ENCODE data around the gene RPL7A.

Gene RPL7A

DNA sequence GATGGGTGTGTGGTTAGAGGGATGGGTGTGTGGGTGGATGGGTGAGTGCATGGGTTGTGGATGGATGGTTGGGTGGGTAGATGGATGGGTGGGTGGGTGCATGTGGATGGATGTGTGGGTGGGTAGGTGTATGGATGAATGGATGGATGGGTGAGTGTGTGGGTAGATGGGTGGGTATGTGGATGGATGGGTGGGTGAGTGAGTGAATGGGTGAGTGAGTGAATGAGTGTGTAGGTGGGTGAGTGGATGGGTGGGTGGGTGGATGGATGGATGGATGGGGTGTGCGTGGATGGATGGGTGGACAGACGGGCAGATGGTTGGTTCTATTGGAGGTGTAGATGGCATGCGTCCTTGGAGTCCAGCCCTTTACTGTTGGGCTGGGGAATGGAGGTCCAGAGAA is 45.4 kb downstream of the RPL7A start:
- DNase-seq, result no peak

DNA sequence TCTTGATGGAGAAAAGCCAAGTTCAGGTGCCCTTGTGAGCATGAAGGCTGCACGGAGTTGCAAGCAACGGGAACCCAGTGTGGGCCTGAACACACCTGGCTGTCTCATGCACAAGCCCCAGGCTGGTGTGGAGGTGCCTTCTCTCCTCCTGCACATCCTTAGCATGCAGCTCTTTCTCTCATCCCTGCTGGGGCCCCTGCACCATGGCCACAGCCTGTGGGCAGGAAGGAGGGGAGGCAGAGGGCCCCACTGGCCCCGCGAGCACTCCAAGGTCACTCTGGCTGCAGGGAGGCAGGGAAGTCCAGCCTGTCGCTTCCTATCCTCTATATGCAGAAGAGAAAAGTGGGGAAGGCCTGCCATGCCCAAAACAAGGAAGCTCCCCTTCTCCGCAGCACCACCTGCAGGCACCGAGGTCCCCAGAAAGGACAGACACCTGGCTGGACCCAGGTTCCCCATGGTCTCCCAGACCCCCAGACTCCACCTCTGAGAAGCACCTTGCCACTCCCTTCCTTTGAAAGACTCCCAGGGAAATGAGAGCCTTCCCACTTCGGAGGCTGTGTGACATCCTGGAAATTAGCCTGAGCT is 46.8 kb downstream of the RPL7A start:
- DNase-seq, result no peak

DNA sequence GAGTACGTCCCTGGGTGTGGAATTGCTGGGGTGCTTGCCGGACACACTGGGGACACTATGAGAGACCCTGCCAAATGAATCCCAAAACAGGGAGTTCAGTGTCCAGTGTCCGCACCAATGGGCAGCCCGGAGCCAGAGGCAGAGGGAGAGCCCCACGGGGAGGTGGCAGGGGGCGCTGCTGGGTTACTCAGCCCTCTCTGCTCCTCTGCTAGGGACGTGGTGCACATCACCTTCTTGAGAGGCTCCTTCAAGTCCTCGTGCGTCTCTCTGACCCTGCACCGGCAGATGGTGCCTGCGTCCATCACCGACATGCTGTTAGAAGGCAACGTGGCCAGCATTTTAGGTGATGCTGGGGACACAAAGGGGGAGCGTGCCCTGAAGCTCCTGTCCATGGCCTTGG is 48.9 kb downstream of the RPL7A start:
- no peak for DNase-seq

DNA sequence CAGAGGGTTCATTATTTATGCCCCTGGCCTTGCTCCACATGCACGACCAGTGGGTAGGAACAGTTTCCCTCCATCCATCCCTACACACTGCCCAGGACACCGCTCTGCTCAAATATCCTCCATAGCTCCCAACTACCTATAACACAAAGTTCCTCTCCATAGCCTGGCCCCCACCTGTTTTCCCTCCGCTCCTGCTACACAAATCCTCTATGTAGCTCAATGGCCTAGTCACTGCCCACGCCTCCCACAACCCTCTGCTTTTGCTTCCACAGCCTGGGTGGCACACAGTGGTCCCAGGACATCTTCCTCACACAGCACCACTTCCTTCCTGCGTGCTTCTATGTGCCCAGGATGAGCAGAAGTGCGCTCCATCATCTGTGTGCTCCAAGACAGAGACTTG is 49.4 kb downstream of the RPL7A start:
- no peak for DNase-seq

DNA sequence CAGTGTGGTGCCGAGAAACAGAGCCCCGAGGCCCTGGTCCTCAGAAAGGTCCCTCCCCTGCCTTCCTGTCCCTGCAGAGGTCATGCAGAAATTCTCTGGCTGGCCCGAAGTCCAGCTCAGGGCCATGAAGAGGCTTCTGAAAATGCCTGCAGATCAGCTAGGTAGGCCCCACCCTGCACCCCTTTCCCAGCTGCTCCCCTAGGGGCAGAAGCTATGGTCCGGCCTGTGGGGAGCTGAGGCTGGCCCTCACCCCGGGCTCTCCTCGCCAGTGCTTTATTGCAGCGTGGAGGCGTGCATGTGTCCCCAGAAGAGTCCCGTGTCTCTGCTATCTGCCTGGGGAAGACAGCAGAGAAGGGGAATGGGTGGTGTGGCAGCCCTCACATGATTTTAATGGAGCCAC is 49.9 kb downstream of the RPL7A start:
- no peak for DNase-seq

DNA sequence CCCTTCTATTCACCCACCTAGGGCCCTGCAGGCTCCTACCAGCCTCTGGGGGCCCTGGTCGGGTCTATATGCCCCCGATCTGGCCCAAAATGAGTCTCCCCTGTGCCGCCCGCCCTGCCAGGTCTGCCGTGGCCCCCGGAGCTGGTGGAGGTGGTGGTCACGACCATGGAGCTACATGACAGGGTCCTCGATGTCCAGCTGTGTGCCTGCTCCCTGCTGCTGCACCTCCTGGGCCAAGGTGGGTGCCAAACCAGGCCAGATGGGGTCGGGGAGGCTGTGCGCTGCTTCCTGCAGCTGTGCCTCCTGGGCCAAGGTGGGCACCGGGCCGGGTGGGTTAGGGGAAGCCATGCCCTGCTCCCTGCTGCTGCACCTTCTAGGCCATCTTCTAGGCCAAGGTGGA is 52.3 kb downstream of the RPL7A start:
- DNase-seq, result no peak

Data from NCI-H187 treated with DMSO at 0.1 percent for 48 hours (cell line).